GM12864 (cell line): ENCODE data around the gene MESP2.

Experiments used
- DNase-seq: peaks from one replicate; pipeline ENCODE4 v3.0.0-alpha.2; 2011; ENCODE audit warnings: low read depth
- H3K4me3 ChIP-seq: 2 replicates; pipeline ENCODE4 v1.5.1; 2011; ENCODE audit warnings: mild to moderate bottlenecking, low read depth, low read length, control low read depth
- CTCF ChIP-seq: IDR thresholded peaks from 2 replicates; pipeline ENCODE4 v1.5.1; 2011; ENCODE audit warnings: low read depth, mild to moderate bottlenecking, moderate library complexity, low read length, control low read depth, inconsistent platforms; ENCODE audit errors: missing control alignments

The MESP2 gene

GRCh38 chr15:89799918-89800498 is 23.9 kb downstream of the MESP2 start:
- DNase-seq: no peak
- no peak for TF ChIP-seq CTCF
- H3K4me3 ChIP-seq: no peak overlapping the region

GRCh38 chr15:89801471-89802195 is 25.5 kb downstream of the MESP2 start:
- no peak for TF ChIP-seq CTCF
- DNase-seq: no peak

GRCh38 chr15:89802231-89802928 is 26.2 kb downstream of the MESP2 start:
- no peak for TF ChIP-seq CTCF

More at GRCh38 chr15:89801471-89802195, 25.5 kb downstream of the MESP2 start:
- no peak overlapping the region for H3K4me3 ChIP-seq

GRCh38 chr15:89802986-89803824 is 27.1 kb downstream of the MESP2 start:
- TF ChIP-seq CTCF: no peak
- no peak overlapping the region for H3K4me3 ChIP-seq
- DNase-seq: no peak

More at GRCh38 chr15:89802231-89802928, 26.2 kb downstream of the MESP2 start:
- H3K4me3 ChIP-seq: no peak overlapping the region
- DNase-seq: no peak

- TF ChIP-seq CTCF: no peak
- no peak overlapping the region for H3K4me3 ChIP-seq
- no peak for DNase-seq
Measured at GRCh38 chr15:89803941-89804800, 28.0 kb downstream of the MESP2 start.
